Loucy (cell line): Measurements from ENCODE around the gene SLCO4A1.
"Not testable (repeated sequence)": the region's sequence is repeated elsewhere in the genome, so short reads cannot be mapped to it uniquely, and the experiment has no call there.

ENCODE experiments used
- H2AFZ ChIP-seq: fragments of 200-600 bp; sonication (generic); 2 replicates; pipeline ENCODE4 v1.6.0; 2016; ENCODE audit warnings: antibody characterized with exemption, mild to moderate bottlenecking, low read length, moderate library complexity
- H3F3A ChIP-seq: fragments of 200-600 bp; 2 replicates; pipeline ENCODE4 v1.6.0; 2016; ENCODE audit warnings: antibody characterized with exemption, low read depth, mild to moderate bottlenecking
- H3K27me3 ChIP-seq: fragments of 200-600 bp; sonication (generic); 2 replicates; pipeline ENCODE4 v1.6.1; 2014; ENCODE audit warnings: low read length, mild to moderate bottlenecking; ENCODE audit not compliant: insufficient read depth, poor library complexity, severe bottlenecking
- H3K36me3 ChIP-seq: fragments of 200-600 bp; sonication (generic); 2 replicates; pipeline ENCODE4 v1.6.1; 2016; ENCODE audit warnings: low read length; ENCODE audit not compliant: insufficient read depth
- H3K4me1 ChIP-seq: fragments of 200-600 bp; sonication (generic); 2 replicates; pipeline ENCODE4 v1.5.1; 2014; ENCODE audit warnings: low read length, mild to moderate bottlenecking; ENCODE audit not compliant: insufficient read depth, poor library complexity, severe bottlenecking
- H3K4me2 ChIP-seq: fragments of 200-600 bp; sonication (generic); 2 replicates; pipeline ENCODE4 v1.6.0; 2014; ENCODE audit warnings: antibody characterized with exemption, low read length, low read depth, mild to moderate bottlenecking; ENCODE audit not compliant: poor library complexity, severe bottlenecking
- H3K4me3 ChIP-seq: fragments of 200-600 bp; sonication (generic); 2 replicates; pipeline ENCODE4 v1.5.1; 2014; ENCODE audit warnings: low read length, mild to moderate bottlenecking, mixed read lengths; ENCODE audit not compliant: poor library complexity, severe bottlenecking
- H3K79me2 ChIP-seq: fragments of 200-600 bp; sonication (generic); 2 replicates; pipeline ENCODE4 v1.6.1; 2014; ENCODE audit warnings: low read length; ENCODE audit not compliant: insufficient read depth
- H3K9ac ChIP-seq: fragments of 200-600 bp; sonication (generic); 2 replicates; pipeline ENCODE4 v1.6.0; 2014; ENCODE audit warnings: mild to moderate bottlenecking, low read depth, low read length, moderate library complexity; ENCODE audit not compliant: poor library complexity, severe bottlenecking
- H3K9me2 ChIP-seq: fragments of 200-600 bp; sonication (generic); replicated peaks from 2 replicates; pipeline ENCODE4 v1.6.1; 2016; ENCODE audit warnings: low read depth, low read length, mixed read lengths
- H3K9me3 ChIP-seq: fragments of 200-600 bp; sonication (generic); 2 replicates; pipeline ENCODE4 v1.6.1; 2014; ENCODE audit warnings: mild to moderate bottlenecking, antibody characterized with exemption, low read length, low read depth; ENCODE audit not compliant: insufficient read depth
- H4K20me1 ChIP-seq: fragments of 200-600 bp; sonication (generic); 2 replicates; pipeline ENCODE4 v1.6.0; 2014; ENCODE audit warnings: antibody characterized with exemption, low read length, mild to moderate bottlenecking; ENCODE audit not compliant: insufficient read depth, poor library complexity, severe bottlenecking
- EZH2phosphoT487 ChIP-seq: fragments of 200-600 bp; IDR thresholded peaks from 2 replicates; pipeline ENCODE4 v1.6.1; 2018; ENCODE audit warnings: antibody characterized with exemption, mild to moderate bottlenecking, moderate library complexity, borderline replicate concordance
- TF ChIP-seq, protein P1 (sequence below): fragments of 200-600 bp; sonication (generic); conservative IDR thresholded peaks from 2 replicates; pipeline ENCODE4 v1.5.1; 2014; ENCODE audit warnings: mild to moderate bottlenecking, antibody characterized with exemption, low read length

Gene SLCO4A1

DNA sequence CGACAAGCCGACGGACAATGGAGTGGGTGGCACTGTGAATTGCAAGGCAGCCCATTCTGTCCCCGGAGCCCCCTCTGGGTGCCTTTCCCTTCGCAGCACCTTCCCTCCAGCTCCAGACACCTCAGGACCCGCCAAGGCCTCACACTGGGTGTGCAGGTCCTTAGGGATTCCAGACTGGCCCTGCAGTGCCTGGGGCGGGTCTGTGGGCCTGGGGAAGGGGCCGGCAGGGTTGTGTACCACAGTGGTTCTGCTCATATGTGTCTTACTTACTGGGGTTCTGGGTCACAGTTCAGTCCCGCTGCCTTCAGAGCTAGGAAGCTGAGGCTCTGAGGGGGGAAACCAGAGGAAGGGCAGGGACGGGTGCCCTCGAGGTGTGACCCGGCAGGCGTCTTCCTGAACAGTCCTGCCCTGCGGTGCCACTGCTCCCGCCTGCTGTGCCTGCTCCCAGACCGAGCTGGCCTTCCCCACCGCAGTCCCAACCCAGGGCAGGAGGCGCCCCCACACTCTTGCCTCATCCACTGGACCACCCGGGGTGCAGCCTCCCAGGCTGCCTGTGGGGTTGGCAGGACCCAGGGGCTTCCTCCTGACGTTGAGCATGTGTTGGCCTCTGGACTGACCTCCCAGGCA lies 16.3 kb upstream of the SLCO4A1 start:
- Histone ChIP-seq H2AFZ (no peak overlapping the region), H3K9ac (no peak overlapping the region), H3K4me2 (no peak overlapping the region), H3K4me1 (peaks cover 58% of the 10 kb centered on the region), H3K4me3 (no peak overlapping the region), H3K9me2 (no peaks in the 10 kb centered on the region), H3K27me3 (no peaks in the 10 kb centered on the region), H3F3A (0 out of 2 replicates have a peak, but pooled peaks cover 3% of the 10 kb centered on the region), H4K20me1 (no peaks in the 10 kb centered on the region), H3K36me3 (no peaks in the 10 kb centered on the region), H3K9me3 (no peaks in the 10 kb centered on the region), H3K79me2 (no peaks in the 10 kb centered on the region)
- TF ChIP-seq, protein P1, sequence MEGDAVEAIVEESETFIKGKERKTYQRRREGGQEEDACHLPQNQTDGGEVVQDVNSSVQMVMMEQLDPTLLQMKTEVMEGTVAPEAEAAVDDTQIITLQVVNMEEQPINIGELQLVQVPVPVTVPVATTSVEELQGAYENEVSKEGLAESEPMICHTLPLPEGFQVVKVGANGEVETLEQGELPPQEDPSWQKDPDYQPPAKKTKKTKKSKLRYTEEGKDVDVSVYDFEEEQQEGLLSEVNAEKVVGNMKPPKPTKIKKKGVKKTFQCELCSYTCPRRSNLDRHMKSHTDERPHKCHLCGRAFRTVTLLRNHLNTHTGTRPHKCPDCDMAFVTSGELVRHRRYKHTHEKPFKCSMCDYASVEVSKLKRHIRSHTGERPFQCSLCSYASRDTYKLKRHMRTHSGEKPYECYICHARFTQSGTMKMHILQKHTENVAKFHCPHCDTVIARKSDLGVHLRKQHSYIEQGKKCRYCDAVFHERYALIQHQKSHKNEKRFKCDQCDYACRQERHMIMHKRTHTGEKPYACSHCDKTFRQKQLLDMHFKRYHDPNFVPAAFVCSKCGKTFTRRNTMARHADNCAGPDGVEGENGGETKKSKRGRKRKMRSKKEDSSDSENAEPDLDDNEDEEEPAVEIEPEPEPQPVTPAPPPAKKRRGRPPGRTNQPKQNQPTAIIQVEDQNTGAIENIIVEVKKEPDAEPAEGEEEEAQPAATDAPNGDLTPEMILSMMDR: no peak

DNA sequence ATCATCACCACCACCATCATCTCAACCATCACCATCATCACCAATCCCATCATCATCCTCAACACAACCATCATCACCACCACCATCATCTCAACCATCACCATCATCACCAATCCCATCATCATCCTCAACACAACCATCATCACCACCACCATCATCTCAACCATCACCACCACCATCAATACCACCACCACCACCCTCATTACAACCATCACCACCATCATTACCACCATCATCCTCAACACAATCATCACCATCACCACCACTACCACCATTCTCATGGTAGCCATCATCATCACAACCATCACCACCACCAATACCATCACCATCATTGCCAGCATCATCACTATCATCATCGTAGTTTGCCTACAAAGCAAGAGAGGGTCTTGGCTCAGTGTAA lies 14.9 kb upstream of the SLCO4A1 start:
- not testable (repeated sequence) for H3K9me3 ChIP-seq, H3K79me2 ChIP-seq, H4K20me1 ChIP-seq, H3K4me3 ChIP-seq, H3K36me3 ChIP-seq, H3K27me3 ChIP-seq, H2AFZ ChIP-seq, H3K9ac ChIP-seq, H3K9me2 ChIP-seq, H3F3A ChIP-seq
- peaks cover 60% of the 10 kb centered on the region for H3K4me1 ChIP-seq
- H3K4me2 ChIP-seq: peak overlapping the region; percentile 78

DNA sequence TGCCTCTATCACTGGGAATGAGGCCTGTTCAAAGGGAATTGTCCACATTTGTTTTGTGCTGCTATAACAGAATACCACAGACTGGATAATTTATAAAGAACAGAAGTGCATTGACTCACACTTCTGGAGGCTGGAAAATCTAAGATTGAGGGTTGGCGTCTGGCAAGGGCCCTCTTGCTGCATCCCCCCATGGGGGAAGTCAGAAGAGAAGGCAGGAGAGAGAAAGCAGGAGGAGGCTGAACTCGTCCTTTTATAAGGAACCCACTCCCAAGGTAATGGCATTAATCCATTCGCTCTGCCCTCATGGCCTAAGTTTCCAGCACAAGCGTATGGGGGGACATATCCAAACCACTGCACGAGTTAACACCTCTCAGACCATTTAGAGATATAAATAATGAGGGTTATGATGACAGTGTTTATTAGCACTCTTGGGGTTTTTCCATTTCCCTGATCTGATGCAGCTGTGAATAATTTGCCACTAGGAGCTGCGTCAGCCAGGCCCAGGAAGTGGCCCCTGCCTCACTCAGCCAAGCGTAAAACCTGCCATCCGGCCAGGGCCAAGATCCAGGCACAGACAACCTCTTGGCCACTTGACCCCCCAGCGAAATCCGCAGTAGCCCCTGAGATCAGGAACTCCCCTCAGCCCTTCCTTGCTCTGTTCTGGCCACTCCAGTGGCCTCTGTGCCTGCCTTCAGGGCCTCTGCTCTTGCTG lies 14.2 kb upstream of the SLCO4A1 start:
- no peaks in the 10 kb centered on the region for H3K27me3 ChIP-seq
- no peaks in the 10 kb centered on the region for H4K20me1 ChIP-seq
- H3K4me1 ChIP-seq: peaks cover 54% of the 10 kb centered on the region
- no peaks in the 10 kb centered on the region for H3K9me2 ChIP-seq
- no peaks in the 10 kb centered on the region for H3K36me3 ChIP-seq
- H3F3A ChIP-seq: 0 out of 2 replicates have a peak, but pooled peaks cover 3% of the 10 kb centered on the region
- TF ChIP-seq EZH2phosphoT487: no peak
- TF ChIP-seq, protein P1: no peak
- H3K4me3 ChIP-seq: peak overlapping the region; percentile 55
- peak overlapping the region; percentile 59 for H3K9ac ChIP-seq
- no peaks in the 10 kb centered on the region for H3K79me2 ChIP-seq
- peak overlapping the region; percentile 78 for H3K4me2 ChIP-seq
- no peaks in the 10 kb centered on the region for H3K9me3 ChIP-seq
- H2AFZ ChIP-seq: no peak overlapping the region
